Endothelial cell of umbilical vein (primary cell): ENCODE measurements around the gene ANO1. TPM values are rescaled to one million over a fixed set of nuclear protein-coding genes. Genes with fewer than 3 reads are reported as not detected.

Source experiments
- BruUV-seq: library from RNA; stranded (reverse); fragments of 400-500 nt; replicated peaks from 2 replicates; lab custom pipeline; 2021; lab: Mats Ljungman, UMichigan
- CTCF ChIA-PET: fragments of 300-600, 350-600 bp; sonication (Branson Sonifier 250); formaldehyde crosslinking; loops from one replicate; lab custom pipeline; 2021; ENCODE audit warnings: antibody characterized with exemption, inconsistent platforms; lab: Charles Lee
- POLR2A ChIA-PET: fragments of 300-600, 350-600 bp; sonication (Branson Sonifier 250); formaldehyde crosslinking; loops from one replicate; lab custom pipeline; 2021; ENCODE audit warnings: antibody characterized with exemption, inconsistent platforms; lab: Charles Lee
- DNase-seq: peaks from one replicate; pipeline ENCODE4 v3.0.0-alpha.2; 2011; ENCODE audit warnings: low read depth, low spot score
- FAIRE-seq: peaks from 2 replicates; lab custom pipeline; 2011; peaks lifted over from hg19 to GRCh38; lab: Jason Lieb, UNC
- H2AFZ ChIP-seq: 2 replicates; pipeline ENCODE4 v1.6.0; 2012; ENCODE audit warnings: low read depth, low read length, control low read depth, inconsistent platforms
- H3K27ac ChIP-seq: 2 replicates; pipeline ENCODE4 v1.5.1; 2011; ENCODE audit warnings: low read depth, mild to moderate bottlenecking, control low read depth, low read length, moderate library complexity; ENCODE audit not compliant: insufficient read depth
- H3K27me3 ChIP-seq, 2 experiments: 2 replicates each; pipeline versions ENCODE4 v1.6.0 to v1.6.1; 2011; ENCODE audit warnings: low read length in 2 of 2, mixed read lengths in 1 of 2; ENCODE audit not compliant: control insufficient read depth in 2 of 2, insufficient read depth in 2 of 2
- H3K36me3 ChIP-seq, 2 experiments: 2 replicates in 1 of 2; 3 replicates in 1 of 2; pipeline ENCODE4 v1.5.1; 2011; ENCODE audit warnings: low read length in 2 of 2, mild to moderate bottlenecking in 1 of 2, moderate library complexity in 1 of 2; ENCODE audit not compliant: control insufficient read depth in 2 of 2, insufficient read depth in 2 of 2; ENCODE audit errors: extremely low read depth in 1 of 2
- H3K4me1 ChIP-seq: 3 replicates; pipeline ENCODE4 v1.5.1; 2011; ENCODE audit warnings: mild to moderate bottlenecking, low read length; ENCODE audit not compliant: control insufficient read depth, insufficient read depth; ENCODE audit errors: extremely low read depth
- H3K4me2 ChIP-seq: 2 replicates; pipeline ENCODE4 v1.6.1; 2011; ENCODE audit warnings: low read length, control low read depth, mixed read lengths; ENCODE audit not compliant: insufficient read depth
- H3K4me3 ChIP-seq, 3 experiments: fragments of 200-600 bp in 1 of 3; sonication (generic), shearing (Covaris generic) in 1 of 3; replicated peaks in 1 of 3; 2 replicates each; pipeline ENCODE4 v1.5.1; 2011 to 2016; ENCODE audit warnings: control low read depth in 3 of 3, low read length in 3 of 3, mild to moderate bottlenecking in 2 of 3, inconsistent platforms in 1 of 3, low read depth in 1 of 3, moderate library complexity in 1 of 3; ENCODE audit not compliant: insufficient read depth in 1 of 3
- H3K79me2 ChIP-seq: 2 replicates; pipeline ENCODE4 v1.6.0; 2012; ENCODE audit warnings: low read length, inconsistent platforms; ENCODE audit not compliant: control insufficient read depth, insufficient read depth
- H3K9ac ChIP-seq: replicated peaks from 2 replicates; pipeline ENCODE3; 2011; ENCODE audit warnings: low read length, control low read depth; ENCODE audit not compliant: insufficient read depth; ENCODE audit errors: extremely low read depth
- H3K9me1 ChIP-seq: replicated peaks from 3 replicates; pipeline ENCODE4 v1.6.0; 2011; ENCODE audit warnings: mild to moderate bottlenecking, low read length; ENCODE audit not compliant: control insufficient read depth, insufficient read depth; ENCODE audit errors: extremely low read depth
- H3K9me3 ChIP-seq: replicated peaks from 2 replicates; pipeline ENCODE4 v1.5.1; 2012; ENCODE audit warnings: low read length, inconsistent platforms; ENCODE audit not compliant: control insufficient read depth, insufficient read depth
- H4K20me1 ChIP-seq: replicated peaks from 2 replicates; pipeline ENCODE3; 2011; ENCODE audit warnings: mild to moderate bottlenecking, low read length; ENCODE audit not compliant: control insufficient read depth, insufficient read depth; ENCODE audit errors: extremely low read depth
- CTCF ChIP-seq, 2 donors: IDR thresholded peaks; 1 replicate in 1 of 2; 2 replicates in 1 of 2; pipeline ENCODE4 v1.5.1; 2011; ENCODE audit warnings: low read length in 2 of 2, mild to moderate bottlenecking in 2 of 2, moderate library complexity in 2 of 2, control low read depth in 1 of 2, inconsistent platforms in 1 of 2, low read depth in 1 of 2; ENCODE audit not compliant: insufficient read depth in 1 of 2; ENCODE audit errors: extremely low read depth in 1 of 2
- EZH2 ChIP-seq: IDR thresholded peaks from 2 replicates; pipeline ENCODE4 v1.6.1; 2012; ENCODE audit warnings: borderline replicate concordance, low read depth, mild to moderate bottlenecking, moderate library complexity, low read length, inconsistent platforms; ENCODE audit not compliant: severe bottlenecking
- FOS ChIP-seq: IDR thresholded peaks from 2 replicates; pipeline ENCODE4 v1.6.1; 2011; ENCODE audit warnings: mild to moderate bottlenecking, low read length, moderate library complexity, borderline replicate concordance; ENCODE audit not compliant: insufficient read depth
- GATA2 ChIP-seq: IDR thresholded peaks from 2 replicates; pipeline ENCODE4 v1.7.0; 2011; ENCODE audit warnings: low read depth, mild to moderate bottlenecking, moderate library complexity, mixed read lengths, low read length; ENCODE audit not compliant: insufficient read length, insufficient read depth
- JUN ChIP-seq: IDR thresholded peaks from 2 replicates; pipeline ENCODE4 v1.6.1; 2011; ENCODE audit warnings: borderline replicate concordance, low read depth; ENCODE audit not compliant: insufficient read length, insufficient read depth
- MAX ChIP-seq: IDR thresholded peaks from 2 replicates; pipeline ENCODE4 v1.6.1; 2011; ENCODE audit not compliant: insufficient read depth, insufficient read length
- MYC ChIP-seq: IDR thresholded peaks from one replicate; pipeline ENCODE4 v1.6.1; 2011; ENCODE audit warnings: mild to moderate bottlenecking, low read depth, low read length
- POLR2A ChIP-seq: IDR thresholded peaks from 2 replicates; pipeline ENCODE4 v1.6.1; 2012; ENCODE audit warnings: low read depth, mild to moderate bottlenecking, control low read depth, low read length
- POLR2AphosphoS5 ChIP-seq: IDR thresholded peaks from 2 replicates; pipeline ENCODE4 v1.6.1; 2012; ENCODE audit warnings: low read depth, mild to moderate bottlenecking, control low read depth, low read length, moderate library complexity; ENCODE audit not compliant: insufficient read depth
- dilution Hi-C: fragments of 300-500 bp; cut with MboI; formaldehyde crosslinking; loops from one replicate; pipeline ENCODE4 v1.15.0; 2019; ENCODE audit warnings: low sequenced_read_pairs; ENCODE audit not compliant: extremely low pct_ligation_motif_present
- intact Hi-C: fragments of 100-400 bp; cut with micrococcal nuclease; formaldehyde crosslinking; loops from one replicate; pipeline ENCODE4 v1.10.0; 2022
- polyA plus RNA-seq, 4 experiments: library from polyadenylated mRNA; depleted of rRNA in 3 of 4; stranded (reverse) in 3 of 4; unstranded in 1 of 4; fragments of >200 nt; gene quantifications; 2 replicates each; pipeline versions ENCODE4 v1.2.1 to v1.2.3, GENCODE V29; 2011 to 2012; ENCODE audit warnings: missing spikeins in 1 of 4
- total RNA-seq: library from RNA; stranded (reverse); gene quantifications from 2 replicates; pipeline ENCODE4 v1.2.3, GENCODE V29; 2021

The ANO1 gene
- total and polyA plus RNA-seq, 2 donors (not counting 3 experiments of a cell fraction or from before 2014, with no cell fraction given), result 0.03 to 0.40 TPM

- intact Hi-C loops (no loop called here), dilution Hi-C loops (no loop called here)
- Histone ChIP-seq H3K9me1 (no peaks in the 10 kb centered on the region), H3K4me2 (no peak overlapping the region), H2AFZ (no peak overlapping the region), H3K9ac (no peak overlapping the region), H3K27ac (no peak overlapping the region), H3K79me2 (no peaks in the 10 kb centered on the region), H3K4me3 (no peak overlapping the region), H3K36me3 (no peaks in the 10 kb centered on the region), H3K4me1 (no peaks in the 10 kb centered on the region), H4K20me1 (no peaks in the 10 kb centered on the region), H3K27me3 (no peaks in the 10 kb centered on the region), H3K9me3 (no peaks in the 10 kb centered on the region)
- POLR2A ChIA-PET, result no interaction called here
- FAIRE-seq, result no peak
- CTCF ChIA-PET, result no interaction called here
- TF ChIP-seq MYC (no peak), POLR2AphosphoS5 (no peak), JUN (no peak), EZH2 (no peak), GATA2 (no peak), CTCF (IDR thresholded peaks at IDR 0.05; ENCODE audit: extremely low read depth in 1 of 2, insufficient read depth in 1 of 2, low read depth in 1 of 2, low read length in 2 of 2) (no peak), FOS (no peak), POLR2A (no peak), MAX (no peak)
- no TSS peak for BruUV-seq
- DNase-seq, result no peak
These were observed 28.6 kb downstream of the ANO1 start for GRCh38 chr11:70106757-70107156.
